GM12892 (cell line): Measurements from ENCODE around the gene LASP1.
"Not testable (repeated sequence)": the region's sequence is repeated elsewhere in the genome, so short reads cannot be mapped to it uniquely, and the experiment has no call there.

Experiments
- POLR2A ChIP-seq: IDR thresholded peaks from 2 replicates; pipeline ENCODE4 v1.6.1; 2011; ENCODE audit warnings: low read depth, low read length, control low read depth
- POLR2AphosphoS5 ChIP-seq: IDR thresholded peaks from 2 replicates; pipeline ENCODE4 v1.6.1; 2011; ENCODE audit warnings: low read depth, low read length, control low read depth
- TAF1 ChIP-seq: IDR thresholded peaks from 2 replicates; pipeline ENCODE4 v1.6.1; 2011; ENCODE audit warnings: low read depth, mild to moderate bottlenecking, control low read depth, low read length, borderline replicate concordance

GRCh38 chr17:38933962-38934361 is 64.1 kb downstream of the LASP1 start:
- TF ChIP-seq POLR2A, POLR2AphosphoS5, TAF1: not testable (repeated sequence)
